Panc1 (cell line): ENCODE results near the gene ZCCHC14.

Experiments
- SIN3A ChIP-seq: IDR thresholded peaks from 2 replicates; pipeline ENCODE4 v1.6.1; 2012; ENCODE audit warnings: low read depth, mild to moderate bottlenecking, low read length, moderate library complexity, borderline replicate concordance; ENCODE audit not compliant: insufficient read depth
- TF ChIP-seq, protein P1 (sequence below): fragments of 450-650 bp; IDR thresholded peaks from 2 replicates; pipeline ENCODE4 v1.5.1; 2017; ENCODE audit warnings: mild to moderate bottlenecking
- TF ChIP-seq, protein P2 (sequence below), 2 experiments: IDR thresholded peaks; 2 replicates each; pipeline ENCODE4 v1.6.1; 2011 to 2012; ENCODE audit warnings: low read depth in 2 of 2, control low read depth in 1 of 2, low read length in 1 of 2, mild to moderate bottlenecking in 1 of 2, moderate library complexity in 1 of 2; ENCODE audit not compliant: insufficient read depth in 1 of 2

GRCh38 chr16:87375426-87376135 is 117.2 kb downstream of the ZCCHC14 start:
- TF ChIP-seq, protein P1, sequence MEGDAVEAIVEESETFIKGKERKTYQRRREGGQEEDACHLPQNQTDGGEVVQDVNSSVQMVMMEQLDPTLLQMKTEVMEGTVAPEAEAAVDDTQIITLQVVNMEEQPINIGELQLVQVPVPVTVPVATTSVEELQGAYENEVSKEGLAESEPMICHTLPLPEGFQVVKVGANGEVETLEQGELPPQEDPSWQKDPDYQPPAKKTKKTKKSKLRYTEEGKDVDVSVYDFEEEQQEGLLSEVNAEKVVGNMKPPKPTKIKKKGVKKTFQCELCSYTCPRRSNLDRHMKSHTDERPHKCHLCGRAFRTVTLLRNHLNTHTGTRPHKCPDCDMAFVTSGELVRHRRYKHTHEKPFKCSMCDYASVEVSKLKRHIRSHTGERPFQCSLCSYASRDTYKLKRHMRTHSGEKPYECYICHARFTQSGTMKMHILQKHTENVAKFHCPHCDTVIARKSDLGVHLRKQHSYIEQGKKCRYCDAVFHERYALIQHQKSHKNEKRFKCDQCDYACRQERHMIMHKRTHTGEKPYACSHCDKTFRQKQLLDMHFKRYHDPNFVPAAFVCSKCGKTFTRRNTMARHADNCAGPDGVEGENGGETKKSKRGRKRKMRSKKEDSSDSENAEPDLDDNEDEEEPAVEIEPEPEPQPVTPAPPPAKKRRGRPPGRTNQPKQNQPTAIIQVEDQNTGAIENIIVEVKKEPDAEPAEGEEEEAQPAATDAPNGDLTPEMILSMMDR = no peak
- TF ChIP-seq, protein P2, sequence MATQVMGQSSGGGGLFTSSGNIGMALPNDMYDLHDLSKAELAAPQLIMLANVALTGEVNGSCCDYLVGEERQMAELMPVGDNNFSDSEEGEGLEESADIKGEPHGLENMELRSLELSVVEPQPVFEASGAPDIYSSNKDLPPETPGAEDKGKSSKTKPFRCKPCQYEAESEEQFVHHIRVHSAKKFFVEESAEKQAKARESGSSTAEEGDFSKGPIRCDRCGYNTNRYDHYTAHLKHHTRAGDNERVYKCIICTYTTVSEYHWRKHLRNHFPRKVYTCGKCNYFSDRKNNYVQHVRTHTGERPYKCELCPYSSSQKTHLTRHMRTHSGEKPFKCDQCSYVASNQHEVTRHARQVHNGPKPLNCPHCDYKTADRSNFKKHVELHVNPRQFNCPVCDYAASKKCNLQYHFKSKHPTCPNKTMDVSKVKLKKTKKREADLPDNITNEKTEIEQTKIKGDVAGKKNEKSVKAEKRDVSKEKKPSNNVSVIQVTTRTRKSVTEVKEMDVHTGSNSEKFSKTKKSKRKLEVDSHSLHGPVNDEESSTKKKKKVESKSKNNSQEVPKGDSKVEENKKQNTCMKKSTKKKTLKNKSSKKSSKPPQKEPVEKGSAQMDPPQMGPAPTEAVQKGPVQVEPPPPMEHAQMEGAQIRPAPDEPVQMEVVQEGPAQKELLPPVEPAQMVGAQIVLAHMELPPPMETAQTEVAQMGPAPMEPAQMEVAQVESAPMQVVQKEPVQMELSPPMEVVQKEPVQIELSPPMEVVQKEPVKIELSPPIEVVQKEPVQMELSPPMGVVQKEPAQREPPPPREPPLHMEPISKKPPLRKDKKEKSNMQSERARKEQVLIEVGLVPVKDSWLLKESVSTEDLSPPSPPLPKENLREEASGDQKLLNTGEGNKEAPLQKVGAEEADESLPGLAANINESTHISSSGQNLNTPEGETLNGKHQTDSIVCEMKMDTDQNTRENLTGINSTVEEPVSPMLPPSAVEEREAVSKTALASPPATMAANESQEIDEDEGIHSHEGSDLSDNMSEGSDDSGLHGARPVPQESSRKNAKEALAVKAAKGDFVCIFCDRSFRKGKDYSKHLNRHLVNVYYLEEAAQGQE (IDR thresholded peaks at IDR 0.05; ENCODE audit: insufficient read depth in 1 of 2, low read depth in 2 of 2, low read length in 1 of 2) = no peak
- TF ChIP-seq SIN3A = no peak
